Endothelial cell of umbilical vein (primary cell): Measurements from ENCODE around the gene ADARB2.

ENCODE experiments used
- CTCF ChIP-seq, 2 donors: IDR thresholded peaks; 1 replicate in 1 of 2; 2 replicates in 1 of 2; pipeline ENCODE4 v1.5.1; 2011; ENCODE audit warnings: low read length in 2 of 2, mild to moderate bottlenecking in 2 of 2, moderate library complexity in 2 of 2, control low read depth in 1 of 2, inconsistent platforms in 1 of 2, low read depth in 1 of 2; ENCODE audit not compliant: insufficient read depth in 1 of 2; ENCODE audit errors: extremely low read depth in 1 of 2
- FOS ChIP-seq: IDR thresholded peaks from 2 replicates; pipeline ENCODE4 v1.6.1; 2011; ENCODE audit warnings: mild to moderate bottlenecking, low read length, moderate library complexity, borderline replicate concordance; ENCODE audit not compliant: insufficient read depth
- GATA2 ChIP-seq: IDR thresholded peaks from 2 replicates; pipeline ENCODE4 v1.7.0; 2011; ENCODE audit warnings: low read depth, mild to moderate bottlenecking, moderate library complexity, mixed read lengths, low read length; ENCODE audit not compliant: insufficient read length, insufficient read depth
- JUN ChIP-seq: IDR thresholded peaks from 2 replicates; pipeline ENCODE4 v1.6.1; 2011; ENCODE audit warnings: borderline replicate concordance, low read depth; ENCODE audit not compliant: insufficient read length, insufficient read depth
- MAX ChIP-seq: IDR thresholded peaks from 2 replicates; pipeline ENCODE4 v1.6.1; 2011; ENCODE audit not compliant: insufficient read depth, insufficient read length
- MYC ChIP-seq: IDR thresholded peaks from one replicate; pipeline ENCODE4 v1.6.1; 2011; ENCODE audit warnings: mild to moderate bottlenecking, low read depth, low read length
- POLR2A ChIP-seq: IDR thresholded peaks from 2 replicates; pipeline ENCODE4 v1.6.1; 2012; ENCODE audit warnings: low read depth, mild to moderate bottlenecking, control low read depth, low read length
- POLR2AphosphoS5 ChIP-seq: IDR thresholded peaks from 2 replicates; pipeline ENCODE4 v1.6.1; 2012; ENCODE audit warnings: low read depth, mild to moderate bottlenecking, control low read depth, low read length, moderate library complexity; ENCODE audit not compliant: insufficient read depth

- TF ChIP-seq POLR2A (no peak), CTCF (IDR thresholded peaks at IDR 0.05; ENCODE audit: extremely low read depth in 1 of 2, insufficient read depth in 1 of 2, low read depth in 1 of 2, low read length in 2 of 2) (no peak), POLR2AphosphoS5 (no peak), MYC (no peak), MAX (no peak), FOS (no peak), JUN (no peak), GATA2 (no peak)
Measured at GRCh38 chr10:1670541-1671365, 66.6 kb downstream of the ADARB2 start.
